GM23338 (cell line): ENCODE results near the gene USP48. TPM values are rescaled to one million over a fixed set of nuclear protein-coding genes. Genes with fewer than 3 reads are reported as not detected.

ENCODE experiments used
- ATAC-seq: fragments of 200-7000 bp; cut with Tn5 transposase; 3 replicates; pipeline ENCODE4 v1.9.1; 2020
- DNase-seq: peaks from one replicate; pipeline ENCODE4 v3.0.0-alpha.2; 2015; ENCODE audit warnings: low spot score
- H2AFZ ChIP-seq: fragments of 200-600 bp; sonication (generic); 2 replicates; pipeline ENCODE4 v1.8.0; 2016; ENCODE audit warnings: antibody characterized with exemption, mild to moderate bottlenecking, moderate library complexity
- H3F3A ChIP-seq: fragments of 200-600 bp; sonication (generic); replicated peaks from 2 replicates; pipeline ENCODE4 v1.8.0; 2017; ENCODE audit warnings: antibody characterized with exemption, mixed run types, low read depth
- H3K27ac ChIP-seq: fragments of 200-600 bp; sonication (generic); 2 replicates; pipeline ENCODE4 v1.6.1; 2016; ENCODE audit warnings: low read depth
- H3K27me3 ChIP-seq: fragments of 200-600 bp; sonication (generic); 2 replicates; pipeline ENCODE4 v1.8.0; 2016; ENCODE audit warnings: mild to moderate bottlenecking, mixed run types, moderate library complexity; ENCODE audit not compliant: insufficient read depth
- H3K36me3 ChIP-seq: fragments of 200-600 bp; sonication (generic); 2 replicates; pipeline ENCODE4 v1.8.0; 2016; ENCODE audit warnings: mild to moderate bottlenecking; ENCODE audit not compliant: insufficient read depth
- H3K4me1 ChIP-seq: fragments of 200-600 bp; sonication (generic); 2 replicates; pipeline ENCODE4 v1.8.0; 2016; ENCODE audit warnings: mild to moderate bottlenecking, moderate library complexity; ENCODE audit not compliant: insufficient read depth
- H3K4me2 ChIP-seq: fragments of 200-600 bp; sonication (generic); 2 replicates; pipeline ENCODE4 v1.7.1; 2017; ENCODE audit warnings: mixed run types
- H3K4me3 ChIP-seq: fragments of 200-600 bp; sonication (generic); 2 replicates; pipeline ENCODE4 v1.6.1; 2016; ENCODE audit warnings: mixed run types
- H3K79me2 ChIP-seq: fragments of 200-600 bp; sonication (generic); replicated peaks from 2 replicates; pipeline ENCODE4 v1.8.0; 2017; ENCODE audit warnings: mild to moderate bottlenecking; ENCODE audit not compliant: insufficient read depth
- H3K9me2 ChIP-seq: fragments of 200-600 bp; sonication (generic); 2 replicates; pipeline ENCODE4 v1.8.0; 2017; ENCODE audit not compliant: insufficient read depth
- H4K20me1 ChIP-seq: fragments of 200-600 bp; sonication (generic); replicated peaks from 2 replicates; pipeline ENCODE4 v1.8.0; 2017; ENCODE audit warnings: mild to moderate bottlenecking; ENCODE audit not compliant: insufficient read depth
- H3K27ac Mint-ChIP-seq: 2 replicates; pipeline ENCODE4 v1.8.0; 2020; ENCODE audit warnings: inconsistent platforms, mild to moderate bottlenecking, moderate library complexity, mixed read lengths
- H3K27me3 Mint-ChIP-seq: 3 replicates; pipeline ENCODE4 v1.8.0; 2022; ENCODE audit warnings: low read depth, mild to moderate bottlenecking, moderate library complexity, mixed read lengths, inconsistent platforms; ENCODE audit not compliant: insufficient read depth, poor library complexity
- H3K36me3 Mint-ChIP-seq: 3 replicates; pipeline ENCODE4 v1.8.0; 2021; ENCODE audit warnings: low read depth, mild to moderate bottlenecking, inconsistent platforms, moderate library complexity, mixed read lengths
- H3K4me1 Mint-ChIP-seq: 3 replicates; pipeline ENCODE4 v1.8.0; 2020; ENCODE audit warnings: mild to moderate bottlenecking, inconsistent platforms, mixed read lengths
- H3K4me3 Mint-ChIP-seq: 3 replicates; pipeline ENCODE4 v1.8.0; 2021; ENCODE audit warnings: moderate library complexity, mild to moderate bottlenecking, inconsistent platforms, mixed read lengths
- H3K9me3 Mint-ChIP-seq: 3 replicates; pipeline ENCODE4 v1.8.0; 2020; ENCODE audit warnings: moderate library complexity, mild to moderate bottlenecking, inconsistent platforms, mixed read lengths
- CREB1 ChIP-seq: fragments of 250-450 bp; sonication (Bioruptor Pico); IDR thresholded peaks from 2 replicates; pipeline ENCODE4 v1.5.0; 2020; ENCODE audit warnings: low read depth, mild to moderate bottlenecking, moderate library complexity
- EZH2 ChIP-seq: fragments of 200-600 bp; sonication (generic); IDR thresholded peaks from one replicate; pipeline ENCODE4 v1.8.0; 2017; ENCODE audit warnings: antibody characterized with exemption, mild to moderate bottlenecking, low read depth; ENCODE audit not compliant: unreplicated experiment
- EZH2phosphoT487 ChIP-seq: fragments of 200-600 bp; sonication (generic); IDR thresholded peaks from one replicate; pipeline ENCODE4 v1.8.1; 2018; ENCODE audit warnings: antibody characterized with exemption; ENCODE audit not compliant: unreplicated experiment
- JUNB ChIP-seq: IDR thresholded peaks from one replicate; pipeline ENCODE4 v1.6.1; 2016; ENCODE audit warnings: antibody characterized with exemption; ENCODE audit not compliant: unreplicated experiment
- NANOG ChIP-seq: IDR thresholded peaks from 2 replicates; pipeline ENCODE4 v1.6.1; 2016; ENCODE audit warnings: antibody characterized with exemption, borderline replicate concordance
- POLR2AphosphoS5 ChIP-seq: IDR thresholded peaks from 2 replicates; pipeline ENCODE4 v1.6.1; 2016; ENCODE audit warnings: antibody characterized with exemption, low read depth
- STAT1 ChIP-seq: IDR thresholded peaks from one replicate; pipeline ENCODE4 v1.6.1; 2016; ENCODE audit warnings: antibody characterized with exemption; ENCODE audit not compliant: unreplicated experiment
- ZNF114 ChIP-seq: fragments of 250-450 bp; sonication (Bioruptor Pico); IDR thresholded peaks from 2 replicates; pipeline ENCODE4 v1.5.0; 2020; ENCODE audit warnings: mild to moderate bottlenecking, moderate library complexity
- ZNF331 ChIP-seq: fragments of 250-450 bp; sonication (Bioruptor Pico); IDR thresholded peaks from 2 replicates; pipeline ENCODE4 v1.5.0; 2020; ENCODE audit warnings: low read depth, mild to moderate bottlenecking, moderate library complexity
- polyA plus RNA-seq: library from polyadenylated mRNA; unstranded; fragments of >200 nt; fragmentation: Nextera tagmentation; extraction: Ambion mirVana; gene quantifications from 2 replicates; pipeline ENCODE4 v1.2.1, GENCODE V29; 2016
- total RNA-seq: library from RNA; depleted of rRNA; stranded (reverse); fragments of >200 nt; shearing (Covaris generic); gene quantifications from 2 replicates; pipeline ENCODE4 v1.2.3, GENCODE V29; 2014
- TF ChIP-seq, protein P1 (sequence below): IDR thresholded peaks from one replicate; pipeline ENCODE4 v1.6.1; 2018; ENCODE audit warnings: antibody characterized with exemption; ENCODE audit not compliant: unreplicated experiment
- TF ChIP-seq, protein P2 (sequence below), 2 experiments: fragments of 200-600 bp in 1 of 2; sonication (generic) in 1 of 2; conservative IDR thresholded peaks; 2 replicates each; pipeline versions ENCODE4 v1.5.1 to v1.6.1; 2016 to 2017; ENCODE audit warnings: antibody characterized with exemption in 2 of 2, low read depth in 2 of 2, mild to moderate bottlenecking in 2 of 2, moderate library complexity in 1 of 2
- TF ChIP-seq, protein P3 (sequence below): IDR thresholded peaks from 2 replicates; pipeline ENCODE4 v1.6.1; 2016; ENCODE audit warnings: antibody characterized with exemption

USP48 gene
- total and polyA plus RNA-seq, 2 experiments from 2014 or later, result 85.9 to 151 TPM

DNA sequence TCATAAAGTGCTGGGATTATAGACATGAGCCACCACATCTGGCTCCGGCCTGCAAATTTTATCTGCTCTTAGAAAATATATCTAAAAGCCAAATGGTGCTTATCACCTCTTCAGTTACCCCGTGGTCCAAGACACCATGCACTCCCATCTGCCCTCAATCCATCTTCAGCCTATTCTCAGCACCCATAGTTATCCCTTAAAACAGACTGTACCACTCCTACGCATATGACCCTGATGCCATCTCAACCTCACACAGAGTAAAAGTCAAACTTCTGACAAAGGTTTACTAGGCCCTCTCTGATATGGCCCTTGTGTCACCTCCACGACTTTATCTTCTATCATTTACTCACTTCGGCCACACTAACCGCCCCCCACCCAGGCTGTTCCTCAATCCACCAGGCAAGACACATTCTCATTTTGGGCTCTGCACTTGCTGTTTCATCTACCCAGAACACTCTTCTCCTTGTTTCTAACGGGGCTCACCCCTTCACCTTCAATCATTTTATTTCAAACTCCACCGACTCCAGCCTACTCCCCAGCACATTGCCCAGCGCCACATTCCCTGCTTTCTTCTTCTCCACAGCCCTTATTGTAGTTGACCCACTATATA is 33.0 kb downstream of the USP48 start (continued):
- TF ChIP-seq STAT1, result no peak
- TF ChIP-seq, protein P1, sequence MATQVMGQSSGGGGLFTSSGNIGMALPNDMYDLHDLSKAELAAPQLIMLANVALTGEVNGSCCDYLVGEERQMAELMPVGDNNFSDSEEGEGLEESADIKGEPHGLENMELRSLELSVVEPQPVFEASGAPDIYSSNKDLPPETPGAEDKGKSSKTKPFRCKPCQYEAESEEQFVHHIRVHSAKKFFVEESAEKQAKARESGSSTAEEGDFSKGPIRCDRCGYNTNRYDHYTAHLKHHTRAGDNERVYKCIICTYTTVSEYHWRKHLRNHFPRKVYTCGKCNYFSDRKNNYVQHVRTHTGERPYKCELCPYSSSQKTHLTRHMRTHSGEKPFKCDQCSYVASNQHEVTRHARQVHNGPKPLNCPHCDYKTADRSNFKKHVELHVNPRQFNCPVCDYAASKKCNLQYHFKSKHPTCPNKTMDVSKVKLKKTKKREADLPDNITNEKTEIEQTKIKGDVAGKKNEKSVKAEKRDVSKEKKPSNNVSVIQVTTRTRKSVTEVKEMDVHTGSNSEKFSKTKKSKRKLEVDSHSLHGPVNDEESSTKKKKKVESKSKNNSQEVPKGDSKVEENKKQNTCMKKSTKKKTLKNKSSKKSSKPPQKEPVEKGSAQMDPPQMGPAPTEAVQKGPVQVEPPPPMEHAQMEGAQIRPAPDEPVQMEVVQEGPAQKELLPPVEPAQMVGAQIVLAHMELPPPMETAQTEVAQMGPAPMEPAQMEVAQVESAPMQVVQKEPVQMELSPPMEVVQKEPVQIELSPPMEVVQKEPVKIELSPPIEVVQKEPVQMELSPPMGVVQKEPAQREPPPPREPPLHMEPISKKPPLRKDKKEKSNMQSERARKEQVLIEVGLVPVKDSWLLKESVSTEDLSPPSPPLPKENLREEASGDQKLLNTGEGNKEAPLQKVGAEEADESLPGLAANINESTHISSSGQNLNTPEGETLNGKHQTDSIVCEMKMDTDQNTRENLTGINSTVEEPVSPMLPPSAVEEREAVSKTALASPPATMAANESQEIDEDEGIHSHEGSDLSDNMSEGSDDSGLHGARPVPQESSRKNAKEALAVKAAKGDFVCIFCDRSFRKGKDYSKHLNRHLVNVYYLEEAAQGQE, result no peak
- TF ChIP-seq EZH2phosphoT487, result no peak

DNA sequence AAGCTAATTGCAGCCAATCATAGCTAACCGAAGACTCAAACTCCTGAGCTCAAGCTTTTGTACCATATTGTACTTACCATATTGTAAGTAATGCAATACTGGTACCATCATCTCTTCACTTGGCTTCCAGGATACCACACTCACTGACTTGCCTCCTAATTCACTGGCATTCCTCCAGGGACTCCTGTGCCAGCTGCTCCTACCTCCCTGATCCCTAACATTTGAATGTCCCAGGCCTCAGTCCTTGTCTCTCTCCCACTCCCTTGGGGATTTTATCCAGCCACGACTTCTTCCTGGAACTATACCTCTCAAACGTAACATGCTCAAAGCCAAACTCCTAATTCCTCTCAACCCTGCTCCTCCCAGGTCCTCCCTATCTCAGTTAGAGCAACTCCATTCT is 33.8 kb downstream of the USP48 start:
- ATAC-seq (no peak), DNase-seq (no peak)
- no peak overlapping the region; the same call in 2 of the 3 replicates for H3K4me3 Mint-ChIP-seq
- no peaks in the 10 kb centered on the region; the same call in 1 of the 2 replicates for H3F3A ChIP-seq
- H4K20me1 ChIP-seq, result peaks cover 16% of the 10 kb centered on the region
- peaks cover 15% of the 10 kb centered on the region for H3K79me2 ChIP-seq
- no peaks in the 10 kb centered on the region for H3K4me1 Mint-ChIP-seq
- peaks cover 52% of the 10 kb centered on the region for H3K36me3 Mint-ChIP-seq
- H3K9me3 Mint-ChIP-seq, result no peaks in the 10 kb centered on the region
- no peaks in the 10 kb centered on the region for H3K4me1 ChIP-seq
- H3K27me3 Mint-ChIP-seq, result peaks cover 3% of the 10 kb centered on the region
- no peaks in the 10 kb centered on the region for H3K9me2 ChIP-seq
- H3K27ac ChIP-seq, result no peak overlapping the region
- no peak overlapping the region for H3K4me2 ChIP-seq
- H3K27me3 ChIP-seq, result no peaks in the 10 kb centered on the region
- no peak overlapping the region for H2AFZ ChIP-seq
- no peak overlapping the region; the same call in 1 of the 2 replicates for H3K27ac Mint-ChIP-seq
- no peak overlapping the region for H3K4me3 ChIP-seq
- peaks cover 37% of the 10 kb centered on the region for H3K36me3 ChIP-seq
- TF ChIP-seq, protein P2, sequence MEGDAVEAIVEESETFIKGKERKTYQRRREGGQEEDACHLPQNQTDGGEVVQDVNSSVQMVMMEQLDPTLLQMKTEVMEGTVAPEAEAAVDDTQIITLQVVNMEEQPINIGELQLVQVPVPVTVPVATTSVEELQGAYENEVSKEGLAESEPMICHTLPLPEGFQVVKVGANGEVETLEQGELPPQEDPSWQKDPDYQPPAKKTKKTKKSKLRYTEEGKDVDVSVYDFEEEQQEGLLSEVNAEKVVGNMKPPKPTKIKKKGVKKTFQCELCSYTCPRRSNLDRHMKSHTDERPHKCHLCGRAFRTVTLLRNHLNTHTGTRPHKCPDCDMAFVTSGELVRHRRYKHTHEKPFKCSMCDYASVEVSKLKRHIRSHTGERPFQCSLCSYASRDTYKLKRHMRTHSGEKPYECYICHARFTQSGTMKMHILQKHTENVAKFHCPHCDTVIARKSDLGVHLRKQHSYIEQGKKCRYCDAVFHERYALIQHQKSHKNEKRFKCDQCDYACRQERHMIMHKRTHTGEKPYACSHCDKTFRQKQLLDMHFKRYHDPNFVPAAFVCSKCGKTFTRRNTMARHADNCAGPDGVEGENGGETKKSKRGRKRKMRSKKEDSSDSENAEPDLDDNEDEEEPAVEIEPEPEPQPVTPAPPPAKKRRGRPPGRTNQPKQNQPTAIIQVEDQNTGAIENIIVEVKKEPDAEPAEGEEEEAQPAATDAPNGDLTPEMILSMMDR (conservative IDR thresholded peaks at IDR 0.05; ENCODE audit: low read depth in 2 of 2), result no peak
- TF ChIP-seq ZNF114 (CRISPR knock-in tag) (no peak), ZNF331 (CRISPR knock-in tag) (no peak), NANOG (no peak), JUNB (no peak), CREB1 (CRISPR knock-in tag) (no peak), EZH2 (no peak), POLR2AphosphoS5 (no peak), EZH2phosphoT487 (no peak)
- TF ChIP-seq, protein P1, result no peak
- TF ChIP-seq, protein P3, sequence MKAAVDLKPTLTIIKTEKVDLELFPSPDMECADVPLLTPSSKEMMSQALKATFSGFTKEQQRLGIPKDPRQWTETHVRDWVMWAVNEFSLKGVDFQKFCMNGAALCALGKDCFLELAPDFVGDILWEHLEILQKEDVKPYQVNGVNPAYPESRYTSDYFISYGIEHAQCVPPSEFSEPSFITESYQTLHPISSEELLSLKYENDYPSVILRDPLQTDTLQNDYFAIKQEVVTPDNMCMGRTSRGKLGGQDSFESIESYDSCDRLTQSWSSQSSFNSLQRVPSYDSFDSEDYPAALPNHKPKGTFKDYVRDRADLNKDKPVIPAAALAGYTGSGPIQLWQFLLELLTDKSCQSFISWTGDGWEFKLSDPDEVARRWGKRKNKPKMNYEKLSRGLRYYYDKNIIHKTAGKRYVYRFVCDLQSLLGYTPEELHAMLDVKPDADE, result no peak
